Loucy (cell line): Measurements from ENCODE around the gene CELF2.

ENCODE experiments used
- CTCF ChIP-seq: fragments of 200-600 bp; sonication (generic); conservative IDR thresholded peaks from 2 replicates; pipeline ENCODE4 v1.5.1; 2014; ENCODE audit warnings: mild to moderate bottlenecking, antibody characterized with exemption, low read length
- EZH2phosphoT487 ChIP-seq: fragments of 200-600 bp; IDR thresholded peaks from 2 replicates; pipeline ENCODE4 v1.6.1; 2018; ENCODE audit warnings: antibody characterized with exemption, mild to moderate bottlenecking, moderate library complexity, borderline replicate concordance

- TF ChIP-seq CTCF (no peak), EZH2phosphoT487 (no peak)
Observed at GRCh38 chr10:11058965-11059364, 41.3 kb downstream of the CELF2 start.
